Colonic mucosa (tissue), 4 donors: ENCODE results near the gene C6. TPM values are rescaled to one million over a fixed set of nuclear protein-coding genes. Genes with fewer than 3 reads are reported as not detected.

Experiments
- DNase-seq: peaks from one replicate; pipeline ENCODE4 v3.0.0-alpha.2; 2020
- H3K27ac ChIP-seq: fragments of 200-600 bp; one replicate; pipeline ENCODE4 v1.8.0; 2021
- H3K27me3 ChIP-seq: fragments of 200-600 bp; one replicate; pipeline ENCODE4 v1.8.0; 2021
- H3K36me3 ChIP-seq: fragments of 200-600 bp; one replicate; pipeline ENCODE4 v1.8.0; 2021
- H3K4me1 ChIP-seq: fragments of 200-600 bp; one replicate; pipeline ENCODE4 v1.8.0; 2021; ENCODE audit warnings: mild to moderate bottlenecking
- H3K4me3 ChIP-seq: fragments of 200-600 bp; one replicate; pipeline ENCODE4 v1.8.0; 2021
- H3K9ac ChIP-seq, 2 donors: one replicate each; pipeline ENCODE4 v1.7.0; 2013; ENCODE audit warnings: control low read depth in 2 of 2, low read depth in 2 of 2, low read length in 2 of 2
- H3K9me3 ChIP-seq: fragments of 200-600 bp; one replicate; pipeline ENCODE4 v1.8.0; 2021
- intact Hi-C: fragments of 100-400 bp; cut with DNase I; formaldehyde crosslinking; loops from one replicate; pipeline ENCODE4 v1.14.1; 2022
- total RNA-seq, 2 donors: library from RNA; stranded (reverse); fragmentation: NEBNext Ultra II Directional in 1 of 2; extraction: Animal tissue kit (Norgen Biotek cat#: 25700) in 1 of 2; gene quantifications; one replicate each; pipeline ENCODE4 v1.2.1, GENCODE V29; 2021
- TF ChIP-seq, protein P1 (sequence below): fragments of 200-600 bp; IDR thresholded peaks from one replicate; pipeline ENCODE4 v1.8.0; 2022; ENCODE audit warnings: antibody characterized with exemption, mild to moderate bottlenecking
- donor health status: healthy.
- donor health status: DM: no; HTN: no; CAD: no.
- donor health status: DM: no; HTN: no; CAD: no.

C6 gene
- total RNA-seq, 2 donors from 2014 or later: 1.1 to 1.4 TPM

DNA sequence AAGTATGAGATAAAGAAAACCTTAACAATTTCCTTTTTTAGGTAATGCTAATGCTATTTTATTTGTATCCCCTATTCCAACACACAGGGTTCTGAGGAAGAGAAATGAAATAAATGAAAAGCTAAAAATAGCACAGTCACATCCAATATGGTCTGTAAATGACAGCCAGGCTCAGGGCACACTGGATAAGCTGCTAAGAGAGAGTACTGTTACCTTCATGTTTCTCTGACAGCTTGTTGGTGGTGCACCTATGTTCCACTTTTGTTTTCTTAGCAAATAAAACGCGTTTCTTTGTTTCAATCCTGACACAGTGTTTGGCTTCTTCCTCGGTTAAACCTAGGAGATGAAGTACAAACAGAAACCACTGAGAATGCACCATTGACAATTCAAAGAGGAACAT is 41.3 kb downstream of the C6 start:
- no peaks in the 10 kb centered on the region for H3K9me3 ChIP-seq
- DNase-seq: no peak
- intact Hi-C loops: no loop called here
- H3K27me3 ChIP-seq: no peaks in the 10 kb centered on the region
- H3K4me1 ChIP-seq: no peaks in the 10 kb centered on the region
- no peak overlapping the region for H3K27ac ChIP-seq
- no peak overlapping the region for H3K4me3 ChIP-seq
- H3K36me3 ChIP-seq: no peaks in the 10 kb centered on the region
- TF ChIP-seq, protein P1, sequence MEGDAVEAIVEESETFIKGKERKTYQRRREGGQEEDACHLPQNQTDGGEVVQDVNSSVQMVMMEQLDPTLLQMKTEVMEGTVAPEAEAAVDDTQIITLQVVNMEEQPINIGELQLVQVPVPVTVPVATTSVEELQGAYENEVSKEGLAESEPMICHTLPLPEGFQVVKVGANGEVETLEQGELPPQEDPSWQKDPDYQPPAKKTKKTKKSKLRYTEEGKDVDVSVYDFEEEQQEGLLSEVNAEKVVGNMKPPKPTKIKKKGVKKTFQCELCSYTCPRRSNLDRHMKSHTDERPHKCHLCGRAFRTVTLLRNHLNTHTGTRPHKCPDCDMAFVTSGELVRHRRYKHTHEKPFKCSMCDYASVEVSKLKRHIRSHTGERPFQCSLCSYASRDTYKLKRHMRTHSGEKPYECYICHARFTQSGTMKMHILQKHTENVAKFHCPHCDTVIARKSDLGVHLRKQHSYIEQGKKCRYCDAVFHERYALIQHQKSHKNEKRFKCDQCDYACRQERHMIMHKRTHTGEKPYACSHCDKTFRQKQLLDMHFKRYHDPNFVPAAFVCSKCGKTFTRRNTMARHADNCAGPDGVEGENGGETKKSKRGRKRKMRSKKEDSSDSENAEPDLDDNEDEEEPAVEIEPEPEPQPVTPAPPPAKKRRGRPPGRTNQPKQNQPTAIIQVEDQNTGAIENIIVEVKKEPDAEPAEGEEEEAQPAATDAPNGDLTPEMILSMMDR: no peak
- no peak overlapping the region for H3K9ac ChIP-seq

DNA sequence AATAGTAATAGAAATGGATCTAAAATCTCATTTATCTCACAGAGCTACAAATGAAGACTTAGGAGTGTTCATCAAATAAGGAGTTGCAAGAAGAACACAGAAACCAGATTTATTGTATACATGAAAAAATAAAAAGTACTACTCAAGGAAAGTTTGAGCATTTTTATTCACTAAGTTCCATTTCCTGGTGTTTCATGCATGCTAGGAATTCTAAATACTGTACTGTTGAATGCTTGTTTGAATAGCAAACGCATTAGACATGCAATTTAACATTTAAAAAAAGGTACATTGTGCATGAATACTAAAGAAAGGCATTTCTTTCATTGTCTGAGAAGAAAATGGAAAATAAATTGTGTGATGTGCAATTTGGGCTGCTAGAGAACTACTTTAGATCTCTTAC is 52.1 kb downstream of the C6 start:
- Histone ChIP-seq H3K27me3 (no peaks in the 10 kb centered on the region), H3K4me3 (no peak overlapping the region), H3K27ac (no peak overlapping the region), H3K36me3 (no peaks in the 10 kb centered on the region), H3K9me3 (no peaks in the 10 kb centered on the region), H3K4me1 (no peaks in the 10 kb centered on the region), H3K9ac (no peak overlapping the region)
- no peak for DNase-seq
- TF ChIP-seq, protein P1: no peak
- intact Hi-C loops: no loop called here

- Histone ChIP-seq H3K4me1 (no peaks in the 10 kb centered on the region), H3K9ac (no peak overlapping the region), H3K27me3 (no peaks in the 10 kb centered on the region), H3K36me3 (no peaks in the 10 kb centered on the region), H3K9me3 (no peaks in the 10 kb centered on the region), H3K27ac (no peak overlapping the region), H3K4me3 (no peak overlapping the region)
- intact Hi-C loops: no loop called here
- no peak for DNase-seq
- TF ChIP-seq, protein P1: no peak
These were observed 55.9 kb downstream of the C6 start for GRCh38 chr5:41157272-41157894.

- Histone ChIP-seq H3K27me3 (no peaks in the 10 kb centered on the region), H3K9ac (no peak overlapping the region), H3K9me3 (no peaks in the 10 kb centered on the region), H3K36me3 (no peaks in the 10 kb centered on the region), H3K4me3 (no peak overlapping the region), H3K4me1 (no peaks in the 10 kb centered on the region), H3K27ac (no peak overlapping the region)
- DNase-seq: no peak
- intact Hi-C loops: no loop called here
- TF ChIP-seq, protein P1: no peak
These were observed 56.6 kb downstream of the C6 start for GRCh38 chr5:41156739-41157138.

DNA sequence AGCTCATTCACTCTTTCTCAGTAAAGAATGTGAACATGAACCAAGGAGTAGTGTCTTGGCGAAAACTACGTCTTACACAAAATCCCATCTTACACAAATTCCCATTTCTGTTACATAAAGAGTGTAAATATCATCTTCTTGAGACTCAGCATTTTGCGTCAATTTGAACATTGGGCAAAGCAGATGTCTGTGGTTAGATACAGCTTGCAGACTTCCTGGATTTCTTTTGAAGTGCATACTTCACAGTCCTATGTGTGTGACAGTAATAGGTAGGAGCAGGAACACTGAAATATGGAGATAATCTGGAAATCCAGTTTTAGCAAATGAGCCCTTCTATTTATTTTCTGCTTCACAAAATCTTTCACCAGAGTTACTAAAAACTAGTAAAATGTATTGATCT is 58.8 kb downstream of the C6 start:
- intact Hi-C loops: no loop called here
- no peaks in the 10 kb centered on the region for H3K4me1 ChIP-seq
- TF ChIP-seq, protein P1: no peak
- no peak for DNase-seq
- no peak overlapping the region for H3K9ac ChIP-seq
- no peaks in the 10 kb centered on the region for H3K27me3 ChIP-seq
- H3K9me3 ChIP-seq: no peaks in the 10 kb centered on the region
- H3K36me3 ChIP-seq: no peaks in the 10 kb centered on the region
- H3K27ac ChIP-seq: no peak overlapping the region
- no peak overlapping the region for H3K4me3 ChIP-seq
